Heart right ventricle (tissue), 16 donors: ENCODE data around the gene RHCE. TPM values are rescaled to one million over a fixed set of nuclear protein-coding genes. Genes with fewer than 3 reads are reported as not detected.

ENCODE experiments used
- ATAC-seq, 8 donors: fragments of 200-7000 bp; cut with Tn5 transposase; one replicate each; pipeline ENCODE4 v1.9.1; 2020; ENCODE audit warnings: mild to moderate bottlenecking in 8 of 8, moderate library complexity in 8 of 8, moderate number of reproducible peaks in 1 of 8
- DNase-seq, 2 donors: peaks; one replicate each; pipeline ENCODE4 v3.0.0-alpha.2; 2020
- H3K27ac ChIP-seq, 10 donors: fragments of 200-600 bp; sonication (generic) in 2 of 10; one replicate each; pipeline versions ENCODE4 v1.5.0 to v1.8.0; 2020 to 2022; ENCODE audit warnings: mild to moderate bottlenecking in 3 of 10
- H3K27me3 ChIP-seq, 7 donors: fragments of 200-600 bp; one replicate each; pipeline ENCODE4 v1.8.0; 2021 to 2022; ENCODE audit warnings: mild to moderate bottlenecking in 2 of 7
- H3K36me3 ChIP-seq, 9 donors: fragments of 200-600 bp; sonication (generic) in 1 of 9; one replicate each; pipeline versions ENCODE4 v1.5.0 to v1.8.0; 2020 to 2022; ENCODE audit warnings: mild to moderate bottlenecking in 2 of 9
- H3K4me1 ChIP-seq, 9 donors: fragments of 200-600 bp; sonication (generic) in 1 of 9; one replicate each; pipeline versions ENCODE4 v1.5.0 to v1.8.0; 2020 to 2022; ENCODE audit warnings: mild to moderate bottlenecking in 4 of 9
- H3K4me3 ChIP-seq, 10 donors: fragments of 200-600 bp; sonication (generic) in 2 of 10; one replicate each; pipeline versions ENCODE4 v1.5.0 to v1.8.0; 2020 to 2022; ENCODE audit warnings: mild to moderate bottlenecking in 7 of 10, moderate library complexity in 2 of 10
- H3K9me3 ChIP-seq, 11 donors: fragments of 200-600 bp in 10 of 11; sonication (generic) in 2 of 11; one replicate each; pipeline versions ENCODE4 v1.5.0 to v1.8.0; 2013 to 2022; ENCODE audit warnings: mild to moderate bottlenecking in 2 of 11, control low read depth in 1 of 11, moderate library complexity in 1 of 11
- WGBS, 2 donors: extraction: QIAGEN DNeasy Blood & Tissue Kit; methylation state at CpG; one replicate each; pipeline ENCODE4 v1.1.7; 2013; ENCODE audit warnings: inconsistent platforms in 1 of 2; 5-methylcytosine and 5-hydroxymethylcytosine counted together
- intact Hi-C, 10 donors: fragments of 100-400 bp; cut with DNase I; formaldehyde crosslinking; loops; one replicate each; pipeline versions ENCODE4 v1.11.1 to v1.14.2; 2022
- polyA plus RNA-seq, 2 donors: library from polyadenylated mRNA; stranded (reverse); fragments of 200-250 nt; gene quantifications; one replicate each; pipeline ENCODE4 v1.2.3, GENCODE V29; 2013
- total RNA-seq, 10 donors: library from RNA; stranded (reverse); fragmentation: NEBNext Ultra II Directional in 3 of 10; extraction: Animal tissue kit (Norgen Biotek cat#: 25700) in 3 of 10; gene quantifications; one replicate each; pipeline versions ENCODE4 v1.2.1 to v1.2.4, GENCODE V29; 2021 to 2023
- TF ChIP-seq, protein P1 (sequence below), 9 donors: fragments of 200-600 bp; sonication (generic) in 2 of 9; IDR thresholded peaks; one replicate each; pipeline versions ENCODE4 v1.5.0 to v1.8.0; 2021 to 2022; ENCODE audit warnings: antibody characterized with exemption in 9 of 9, mild to moderate bottlenecking in 5 of 9, moderate library complexity in 1 of 9
- donor health status: Arrhythmogenic right ventricular cardiomyopathy.
- donor health status: ischemic (EF 13 %, LVEDD 7.1; RV severe dilation, severe dysfunction).
- donor health status: healthy with polysubstance abuse.
- donor health status: DM: no; HTN: yes; CAD: no.
- donor health status: DM: no; HTN: no; CAD: no.
- donor health status: ischemic (EF 25% LVEDD 6.9; RV normal size, moderate dysfunction).
- donor health status: ischemic (EF 25% LVEDD 5.7; RV mildly dilated, moderate dysfunction).
- donor health status: healthy.
- donor health status: DM: yes; HTN: yes; CAD: no.
- donor health status: Ischemic cardiomyopathy.
- donor health status: ischemic (EF 35%, LVEDD 5.7; RV mildly dilated, moderate dysfunction).
- donor health status: nonischemic (EF 11% LVEDD 7.7; RV severe dilation, severe dysfunction).
- donor health status: DM: yes; HTN: yes; CAD: no.
- donor health status: PGD.
- donor health status: ischemic (EF 29% LVEDD 5.4; RV normal size, mild dysfunction).
- donor health status: nonischemic (EF 23%, LVEDD 6.1; RV moderate dilation, normal function).

The RHCE gene
- total and polyA plus RNA-seq, 12 donors = 0.17 to 4.9 (median 0.92) TPM

- no peaks in the 10 kb centered on the region for H3K9me3 ChIP-seq
- 0% methylated on average over 85 to 87 of the region's 87 CpGs for WGBS, 2 donors
- H3K36me3 ChIP-seq = no peaks in the 10 kb centered on the region
- TF ChIP-seq, protein P1, sequence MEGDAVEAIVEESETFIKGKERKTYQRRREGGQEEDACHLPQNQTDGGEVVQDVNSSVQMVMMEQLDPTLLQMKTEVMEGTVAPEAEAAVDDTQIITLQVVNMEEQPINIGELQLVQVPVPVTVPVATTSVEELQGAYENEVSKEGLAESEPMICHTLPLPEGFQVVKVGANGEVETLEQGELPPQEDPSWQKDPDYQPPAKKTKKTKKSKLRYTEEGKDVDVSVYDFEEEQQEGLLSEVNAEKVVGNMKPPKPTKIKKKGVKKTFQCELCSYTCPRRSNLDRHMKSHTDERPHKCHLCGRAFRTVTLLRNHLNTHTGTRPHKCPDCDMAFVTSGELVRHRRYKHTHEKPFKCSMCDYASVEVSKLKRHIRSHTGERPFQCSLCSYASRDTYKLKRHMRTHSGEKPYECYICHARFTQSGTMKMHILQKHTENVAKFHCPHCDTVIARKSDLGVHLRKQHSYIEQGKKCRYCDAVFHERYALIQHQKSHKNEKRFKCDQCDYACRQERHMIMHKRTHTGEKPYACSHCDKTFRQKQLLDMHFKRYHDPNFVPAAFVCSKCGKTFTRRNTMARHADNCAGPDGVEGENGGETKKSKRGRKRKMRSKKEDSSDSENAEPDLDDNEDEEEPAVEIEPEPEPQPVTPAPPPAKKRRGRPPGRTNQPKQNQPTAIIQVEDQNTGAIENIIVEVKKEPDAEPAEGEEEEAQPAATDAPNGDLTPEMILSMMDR (IDR thresholded peaks at IDR 0.05) = peak in 1 of 9 donors; percentile 8
- ATAC-seq = peak; percentile 95 to 99 (median 98)
- peak; percentile 96 to 97 for DNase-seq
- no peaks in the 10 kb centered on the region for H3K27me3 ChIP-seq
- H3K4me3 ChIP-seq = peak within 1 kb of the TSS; percentile 71 to 99 (median 87)
- H3K27ac ChIP-seq = peak within 1 kb of the TSS; percentile 86 to 97 (median 94)
- intact Hi-C loops = loop anchor here in 4 of 10 donors (5.0 kb wide), 3 partner anchors 37 to 52 kb away; no protein-coding TSS in a partner anchor
- peaks cover 3 to 44% (median 41%) of the 10 kb centered on the region in 9 donors for H3K4me1 ChIP-seq
Observed at GRCh38 chr1:25430073-25430966, 9.7 kb upstream of the RHCE start, which contains the start of gene MACO1. TSS of gene MACO1 (plus strand) at chr1:25430897. CDS start at chr1:25431099, 202 bp downstream.

DNA sequence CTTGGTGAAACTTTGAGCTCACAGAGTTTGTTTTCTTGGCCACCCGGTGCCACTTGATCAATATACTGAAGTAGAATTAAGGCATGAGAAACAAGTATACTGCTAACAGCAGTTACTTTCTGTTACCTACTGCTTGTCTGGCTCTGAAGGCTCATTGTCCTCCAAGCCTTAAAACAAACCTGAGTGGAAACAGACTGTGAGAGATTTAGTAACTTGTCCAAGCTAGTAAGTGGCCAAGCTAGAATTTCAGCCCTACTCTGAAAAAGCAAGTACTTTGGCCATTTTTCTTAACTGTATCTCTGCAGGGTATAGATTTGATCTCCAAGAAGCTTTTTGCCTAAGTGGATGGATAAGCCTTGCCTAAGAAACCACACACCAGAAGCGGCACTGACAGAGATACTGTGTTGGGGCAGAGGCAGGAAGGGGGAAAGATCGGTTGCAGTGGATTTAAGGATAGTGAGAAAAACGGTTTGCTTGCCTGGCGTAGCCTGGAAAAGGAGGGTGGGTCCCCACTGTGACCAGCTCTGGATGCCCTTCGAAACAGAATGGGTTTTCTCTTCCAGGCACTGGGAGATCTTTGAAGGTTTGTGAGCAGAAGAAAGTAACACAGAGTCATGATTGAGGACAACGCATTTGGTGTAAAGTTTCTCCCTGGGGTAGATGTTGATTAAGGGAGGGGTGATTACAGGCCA lies 8.0 kb upstream of the RHCE start:
- no peak overlapping the region for H3K4me3 ChIP-seq
- intact Hi-C loops = loop anchor here in 1 of 10 donors (10.0 kb wide), 1 partner anchor 96 kb away; no protein-coding TSS in a partner anchor
- H3K27ac ChIP-seq = no peak overlapping the region
- H3K4me1 ChIP-seq = peaks cover 0 to 27% (median 24%) of the 10 kb centered on the region in 9 donors
- H3K27me3 ChIP-seq = no peaks in the 10 kb centered on the region
- no peaks in the 10 kb centered on the region for H3K36me3 ChIP-seq
- TF ChIP-seq, protein P1 (IDR thresholded peaks at IDR 0.05) = no peak
- H3K9me3 ChIP-seq = no peaks in the 10 kb centered on the region
- 94 to 95% methylated on average over 7 of the region's 7 CpGs for WGBS, 2 donors
- DNase-seq = no peak
- no peak for ATAC-seq

DNA sequence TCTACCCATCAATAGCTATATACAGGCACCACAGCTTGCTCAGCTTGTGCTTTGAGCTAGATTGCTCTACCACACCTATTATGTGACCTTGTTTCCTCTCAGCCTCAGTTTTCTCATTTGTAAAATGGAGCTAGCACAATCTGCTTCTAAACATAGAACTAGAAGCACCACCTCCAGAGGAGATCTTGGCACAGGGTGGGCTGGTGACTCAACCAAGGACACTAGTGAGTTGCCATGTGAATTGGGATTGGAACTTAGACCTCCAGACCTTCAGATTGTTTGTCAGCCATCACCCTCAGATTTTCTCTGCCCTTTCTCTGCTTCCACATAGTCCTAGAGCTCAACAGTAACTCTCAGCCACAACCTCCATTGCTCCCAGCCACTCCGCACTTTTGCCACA lies 7.1 kb upstream of the RHCE start:
- 100% methylated on average over 1 of the region's 1 CpG for WGBS, 2 donors
- no peak for DNase-seq
- intact Hi-C loops = loop anchor here in 1 of 10 donors (10.0 kb wide), 1 partner anchor 97 kb away; no protein-coding TSS in a partner anchor

More for the DNA sequence above, 7.1 kb upstream of the RHCE start:
- no peak overlapping the region for H3K4me3 ChIP-seq
- H3K27ac ChIP-seq = no peak overlapping the region
- H3K9me3 ChIP-seq = no peaks in the 10 kb centered on the region
- no peaks in the 10 kb centered on the region for H3K27me3 ChIP-seq
- H3K36me3 ChIP-seq = no peaks in the 10 kb centered on the region
- TF ChIP-seq, protein P1 (IDR thresholded peaks at IDR 0.05) = no peak
- no peak for ATAC-seq
- peaks cover 0 to 19% (median 17%) of the 10 kb centered on the region in 9 donors for H3K4me1 ChIP-seq
